ENCODE results near the gene TAOK3. TPM values are rescaled to one million over a fixed set of nuclear protein-coding genes. Genes with fewer than 3 reads are reported as not detected.
A peak's percentile ranks its signal among the peaks of the same experiment; 100 is the strongest.

The TAOK3 gene
- total and polyA plus RNA-seq, 9 of the 15 experiments (the other 6 are each of a cell fraction or from before 2014, with no cell fraction given), result 24.3 to 83.5 (median 47.1) TPM

- TF ChIP-seq E2F8 (IDR thresholded peaks at IDR 0.05; ENCODE audit: low read depth, partially characterized antibody), result peak; percentile 42
- peak; percentile 79 for TF ChIP-seq TAL1 (IDR thresholded peaks at IDR 0.05)
- peak in 1 of 2 experiments; percentile 51; a peak in 1 of 4 replicates for TF ChIP-seq ZMIZ1 (IDR thresholded peaks at IDR 0.05; ENCODE audit: low read depth in 2 of 2, low read length in 2 of 2)
- TF ChIP-seq PCBP2 (IDR thresholded peaks at IDR 0.05; ENCODE audit: low read depth, low read length, poor library complexity, severe bottlenecking), result no peak
- peak; percentile 66; the same call in 1 of the 2 replicates for TF ChIP-seq NKRF (IDR thresholded peaks at IDR 0.05; ENCODE audit: borderline replicate concordance)
- TF ChIP-seq BRF1 (IDR thresholded peaks at IDR 0.05; ENCODE audit: borderline replicate concordance, extremely low read depth, insufficient read length), result no peak
- TF ChIP-seq MNT (conservative IDR thresholded peaks at IDR 0.05), result peak; percentile 63 to 85
These were observed 27.4 kb downstream of the TAOK3 start (continued) for GRCh38 chr12:118345355-118345754.

Measured in K562 (cell line).